ENCODE data around the gene FOLR1.

The FOLR1 gene

DNA sequence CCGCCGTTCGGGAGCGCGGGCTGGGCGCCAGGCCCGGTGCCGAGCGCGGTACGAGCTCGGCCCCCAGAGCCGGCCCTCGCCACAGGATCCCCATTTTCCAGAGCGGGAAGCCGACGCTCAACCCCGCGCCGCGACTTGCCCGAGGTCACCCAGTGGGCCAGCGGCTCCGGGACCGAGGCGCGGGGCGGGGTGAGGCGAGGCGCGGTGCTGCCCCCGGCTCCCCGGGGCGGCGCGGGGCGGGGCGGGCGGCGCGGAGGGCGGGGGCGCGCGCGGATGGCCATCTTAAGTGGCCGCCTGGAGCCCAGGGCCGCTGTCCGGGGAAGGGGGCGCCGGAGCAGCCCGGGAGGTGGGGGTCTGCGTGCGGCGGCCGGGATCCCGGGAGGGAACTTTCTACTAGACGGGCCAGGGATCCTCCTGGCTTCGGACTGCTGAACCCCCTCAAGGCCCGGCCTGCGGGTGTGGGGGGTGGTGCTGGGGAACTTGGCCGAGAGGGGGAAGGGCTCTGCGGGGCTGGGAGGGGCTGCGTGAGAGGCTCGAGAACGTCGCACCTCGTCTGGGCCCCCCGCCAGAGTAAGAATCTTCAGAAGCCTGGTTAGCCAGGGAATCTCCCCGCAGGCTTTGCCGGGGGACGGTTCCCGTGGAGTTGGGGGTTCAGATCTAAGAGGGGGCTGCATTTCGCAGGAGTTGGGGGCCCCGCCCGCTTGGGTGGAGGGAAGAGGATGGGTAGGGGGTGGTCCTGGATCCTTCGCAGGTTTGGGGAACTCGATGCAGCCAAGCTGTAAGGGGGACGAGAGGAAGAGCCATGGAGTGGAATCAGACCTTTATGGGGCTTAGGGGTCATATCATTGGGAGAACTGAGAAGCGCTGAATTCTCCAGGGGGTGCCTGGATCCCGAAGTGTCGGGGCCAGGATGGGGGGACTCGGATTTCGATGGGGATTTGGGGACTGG, 31.9 kb downstream of the FOLR1 start:
- peak; percentile 86 for DNase-seq (ENCODE audit: low read depth, low spot score)

DNA sequence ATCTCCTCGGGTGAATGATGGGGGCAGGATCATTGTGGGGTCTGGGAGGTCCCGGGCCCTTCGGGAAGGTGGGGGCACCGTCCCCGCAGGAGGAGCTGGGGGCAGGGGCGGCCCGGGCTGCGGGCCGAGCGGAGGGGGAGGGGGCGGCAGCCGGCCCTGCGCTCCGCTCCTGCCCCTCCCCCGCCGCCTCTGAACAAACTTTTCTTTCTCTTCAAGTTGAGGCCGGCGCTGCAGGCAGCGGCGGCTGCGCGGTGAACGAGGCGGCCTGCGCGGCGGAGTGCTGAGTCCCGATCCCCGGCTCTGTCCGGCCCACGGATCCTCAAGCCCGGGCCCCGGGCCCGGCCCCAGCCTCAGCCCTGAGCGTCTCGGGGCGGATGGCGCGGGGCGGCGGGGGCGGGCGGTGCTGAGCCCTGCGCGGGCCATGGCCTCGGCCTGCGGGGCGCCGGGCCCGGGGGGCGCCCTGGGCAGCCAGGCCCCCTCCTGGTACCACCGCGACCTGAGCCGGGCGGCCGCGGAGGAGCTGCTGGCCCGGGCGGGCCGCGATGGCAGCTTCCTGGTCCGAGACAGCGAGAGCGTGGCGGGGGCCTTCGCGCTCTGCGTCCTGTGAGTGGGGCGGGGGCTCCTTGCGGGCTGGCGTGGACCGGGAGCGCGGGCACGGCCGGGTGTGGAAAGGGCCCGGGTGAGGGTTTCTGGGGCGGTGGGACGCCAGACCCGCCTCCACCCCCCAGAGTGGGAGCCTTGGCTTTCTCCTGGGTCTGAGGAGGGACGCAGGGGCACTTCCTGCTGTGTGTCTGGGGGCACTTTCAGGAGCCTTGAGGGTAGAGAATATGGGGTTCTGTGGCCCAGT, 32.8 kb downstream of the FOLR1 start, which contains the start of gene INPPL1:
TSS of gene INPPL1 (plus strand) at position 204 of the 847 bp plus-strand sequence. CDS start at position 422, 218 bp downstream.
- peak; percentile 77 for DNase-seq (ENCODE audit: low read depth, low spot score)

GRCh38 chr11:72225411-72225951, 33.5 kb downstream of the FOLR1 start:
- DNase-seq (ENCODE audit: low read depth, low spot score), result peak; percentile 34

- DNase-seq (ENCODE audit: low read depth, low spot score), result no peak
Measured at GRCh38 chr11:72226701-72227100, 34.8 kb downstream of the FOLR1 start.

DNA sequence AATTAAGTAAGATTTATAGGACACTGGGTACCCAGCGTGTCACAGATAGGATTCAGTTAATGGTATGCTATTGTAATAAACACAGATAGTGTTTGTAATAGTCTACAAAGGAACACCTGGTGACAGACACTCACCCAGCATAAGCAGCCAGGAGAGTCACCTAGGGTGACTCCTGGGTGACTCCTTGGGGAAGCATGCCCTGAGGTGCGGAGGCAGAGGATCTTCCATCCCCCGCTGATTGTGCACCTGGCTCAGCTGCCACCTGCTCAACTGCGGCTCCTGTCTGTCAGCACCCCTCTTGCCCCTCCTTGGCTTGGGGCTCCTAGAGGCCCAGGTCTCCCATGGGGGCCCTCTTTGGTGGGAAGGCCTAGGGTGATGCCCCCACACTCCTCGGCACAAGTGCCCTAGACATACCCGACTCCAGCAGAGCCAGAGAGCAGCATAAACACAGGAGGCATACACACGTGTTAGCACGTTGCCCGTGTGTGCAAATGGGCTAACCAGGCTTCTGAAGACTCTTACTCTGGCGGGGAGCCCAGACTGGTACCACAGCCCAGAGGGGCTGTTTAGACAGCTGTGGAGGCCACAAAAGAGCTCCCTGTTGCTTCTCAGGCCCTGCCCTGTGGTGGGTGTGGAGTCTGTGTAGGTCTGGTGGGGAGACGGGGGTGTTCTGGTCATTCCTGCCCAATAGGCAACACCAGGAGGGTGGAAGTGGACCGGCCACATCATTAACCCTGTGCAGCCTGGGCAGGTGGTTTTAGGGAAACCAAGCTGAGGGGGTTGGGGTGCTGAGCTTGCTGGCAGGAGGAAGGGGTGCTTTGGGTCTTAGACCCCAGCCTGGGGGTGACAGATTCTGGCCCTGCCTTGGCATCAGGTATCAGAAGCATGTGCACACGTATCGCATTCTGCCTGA, 35.6 kb downstream of the FOLR1 start:
- DNase-seq (ENCODE audit: low read depth, low spot score), result peak; percentile 79

DNA sequence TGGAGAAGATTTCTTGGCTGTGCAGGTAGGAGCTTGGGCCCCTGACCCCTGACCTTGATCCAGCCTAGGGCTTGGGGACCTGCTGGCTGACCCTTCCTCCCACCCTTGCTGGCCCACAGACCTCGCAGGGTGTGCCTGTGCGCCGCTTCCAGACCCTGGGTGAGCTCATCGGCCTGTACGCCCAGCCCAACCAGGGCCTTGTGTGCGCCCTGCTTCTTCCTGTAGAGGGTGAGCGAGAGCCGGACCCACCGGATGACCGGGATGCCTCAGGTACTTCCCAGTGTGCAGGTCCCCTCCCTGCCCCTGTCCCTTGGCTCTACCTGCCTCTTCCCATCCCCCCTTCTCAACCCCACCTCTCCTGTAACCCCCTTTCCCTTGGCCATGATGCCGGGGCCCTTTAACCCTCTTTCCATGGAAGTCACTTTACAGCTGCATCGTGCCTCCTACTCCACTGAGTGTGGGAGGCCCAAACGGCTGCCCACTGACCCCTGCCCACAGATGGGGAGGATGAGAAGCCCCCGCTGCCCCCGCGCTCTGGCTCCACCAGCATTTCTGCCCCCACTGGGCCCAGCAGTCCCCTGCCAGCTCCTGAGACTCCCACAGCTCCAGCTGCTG, 36.4 kb downstream of the FOLR1 start:
- no peak for DNase-seq (ENCODE audit: low read depth, low spot score)

DNA sequence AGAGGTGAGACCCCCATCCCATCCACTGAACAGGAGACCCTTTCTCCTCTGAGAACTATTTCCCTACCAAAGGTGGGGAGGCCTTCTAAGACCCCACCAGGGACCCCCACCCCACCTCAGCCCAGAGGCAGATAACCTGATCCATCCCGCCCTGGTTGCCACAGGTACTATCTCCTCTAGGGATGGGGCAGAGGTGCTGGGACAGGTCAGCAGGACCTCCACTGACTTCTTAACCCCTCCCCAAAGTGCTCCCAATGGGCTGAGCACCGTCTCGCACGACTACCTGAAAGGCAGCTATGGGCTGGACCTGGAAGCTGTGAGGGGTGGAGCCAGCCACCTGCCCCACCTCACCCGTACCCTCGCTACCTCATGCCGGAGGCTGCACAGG, 36.9 kb downstream of the FOLR1 start:
- DNase-seq (ENCODE audit: low read depth, low spot score), result no peak

DNA sequence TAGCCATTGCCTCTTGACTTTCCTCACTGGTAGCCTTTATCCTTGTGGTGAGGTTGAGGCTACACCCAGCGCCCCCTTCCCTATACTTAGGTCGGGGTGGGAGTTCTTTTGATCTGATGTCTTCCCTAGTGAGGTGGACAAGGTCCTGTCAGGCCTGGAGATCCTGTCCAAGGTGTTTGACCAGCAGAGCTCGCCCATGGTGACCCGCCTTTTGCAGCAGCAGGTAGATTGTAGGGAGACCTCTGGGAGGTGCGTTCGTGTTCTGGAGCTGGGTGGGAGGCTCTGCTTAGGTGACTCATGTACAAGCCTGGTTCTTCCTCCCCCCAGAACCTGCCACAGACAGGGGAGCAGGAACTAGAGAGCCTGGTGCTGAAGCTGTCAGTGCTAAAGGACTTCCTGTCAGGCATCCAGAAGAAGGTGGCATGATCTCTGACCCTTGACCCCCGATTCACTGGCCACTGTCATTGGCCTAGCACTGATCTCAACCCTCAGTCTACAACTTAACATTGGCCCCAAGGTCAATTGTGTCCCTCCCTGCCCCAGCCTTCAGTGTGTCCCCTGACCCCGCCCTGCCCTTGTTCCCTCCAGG, 37.5 kb downstream of the FOLR1 start:
- no peak for DNase-seq (ENCODE audit: low read depth, low spot score)

GRCh38 chr11:72229925-72230763, 38.2 kb downstream of the FOLR1 start:
- DNase-seq (ENCODE audit: low read depth, low spot score), result no peak

- DNase-seq (ENCODE audit: low read depth, low spot score), result no peak
Measured at GRCh38 chr11:72230764-72231365, 38.9 kb downstream of the FOLR1 start.

DNA sequence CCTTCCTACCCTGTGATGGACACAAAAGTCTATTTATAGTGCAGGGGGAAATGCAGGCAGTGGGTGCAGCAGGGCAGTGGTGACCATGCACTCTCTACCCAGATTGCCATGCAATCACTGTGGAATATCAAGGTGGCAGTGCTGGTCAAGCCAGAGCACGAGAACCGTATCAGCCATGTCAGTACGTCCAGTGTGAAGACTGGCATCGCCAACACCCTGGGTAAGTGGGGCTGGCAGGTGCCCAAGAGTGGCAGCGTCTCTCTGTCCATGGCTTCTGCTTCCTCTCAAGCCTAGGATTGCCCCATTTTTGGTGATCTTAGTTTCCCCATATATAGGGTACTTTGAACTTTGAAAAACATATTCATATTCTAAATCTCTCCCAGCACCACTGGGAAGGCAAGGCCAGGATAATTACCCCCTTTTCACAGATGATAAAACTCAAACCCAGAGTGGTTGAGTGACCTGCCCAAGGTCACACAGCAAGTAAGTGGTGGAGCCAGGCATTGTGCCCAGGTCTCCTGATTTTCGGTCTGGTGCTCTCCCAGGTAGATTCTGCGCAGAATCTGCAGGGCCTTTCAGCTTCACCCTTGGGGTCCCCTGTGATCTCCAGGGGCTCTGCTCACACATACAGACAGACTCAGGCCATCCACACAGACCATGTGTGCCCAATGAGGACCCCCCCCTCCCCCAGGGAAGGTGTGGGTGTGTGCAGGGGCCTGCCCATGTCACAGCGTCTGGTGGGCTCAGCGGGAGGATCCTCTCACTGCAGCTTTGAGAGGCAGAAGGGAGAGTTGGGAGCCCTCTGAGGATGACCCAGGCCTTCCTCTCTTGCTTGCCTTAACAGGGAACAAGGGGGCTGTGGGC, 39.7 kb downstream of the FOLR1 start:
- DNase-seq (ENCODE audit: low read depth, low spot score), result no peak

DNA sequence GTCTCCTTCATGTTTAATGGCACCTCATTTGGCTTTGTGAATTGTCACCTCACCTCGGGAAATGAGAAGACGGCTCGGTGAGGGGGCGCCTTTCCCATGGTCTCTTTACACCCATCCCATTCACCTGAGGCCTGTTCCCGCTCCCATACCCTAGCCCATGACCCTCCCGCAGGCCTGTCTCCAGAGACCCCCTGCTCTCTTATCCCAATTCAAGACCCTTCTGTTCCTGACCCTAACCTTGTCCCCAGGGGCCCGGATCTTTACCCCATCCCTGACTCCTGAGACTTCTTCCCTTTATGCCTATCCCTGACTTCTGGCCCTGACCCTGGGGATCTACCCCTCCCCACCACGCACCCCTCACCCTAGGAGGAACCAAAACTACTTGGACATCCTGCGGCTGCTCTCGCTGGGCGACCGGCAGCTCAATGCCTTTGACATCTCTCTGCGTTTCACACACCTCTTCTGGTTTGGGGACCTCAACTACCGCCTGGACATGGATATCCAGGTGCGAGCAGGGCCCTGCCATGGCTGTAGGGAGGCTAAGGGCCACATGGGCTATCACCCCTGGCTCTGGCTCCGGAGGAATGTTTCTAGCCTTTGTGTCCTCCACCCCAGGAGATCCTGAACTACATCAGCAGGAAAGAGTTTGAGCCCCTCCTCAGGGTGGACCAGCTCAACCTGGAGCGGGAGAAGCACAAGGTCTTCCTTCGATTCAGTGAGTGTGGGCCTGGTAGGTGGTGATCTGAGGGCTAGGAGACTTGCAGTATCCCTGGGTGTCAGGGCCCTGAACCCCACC, 40.5 kb downstream of the FOLR1 start:
- DNase-seq (ENCODE audit: low read depth, low spot score), result no peak

DNA sequence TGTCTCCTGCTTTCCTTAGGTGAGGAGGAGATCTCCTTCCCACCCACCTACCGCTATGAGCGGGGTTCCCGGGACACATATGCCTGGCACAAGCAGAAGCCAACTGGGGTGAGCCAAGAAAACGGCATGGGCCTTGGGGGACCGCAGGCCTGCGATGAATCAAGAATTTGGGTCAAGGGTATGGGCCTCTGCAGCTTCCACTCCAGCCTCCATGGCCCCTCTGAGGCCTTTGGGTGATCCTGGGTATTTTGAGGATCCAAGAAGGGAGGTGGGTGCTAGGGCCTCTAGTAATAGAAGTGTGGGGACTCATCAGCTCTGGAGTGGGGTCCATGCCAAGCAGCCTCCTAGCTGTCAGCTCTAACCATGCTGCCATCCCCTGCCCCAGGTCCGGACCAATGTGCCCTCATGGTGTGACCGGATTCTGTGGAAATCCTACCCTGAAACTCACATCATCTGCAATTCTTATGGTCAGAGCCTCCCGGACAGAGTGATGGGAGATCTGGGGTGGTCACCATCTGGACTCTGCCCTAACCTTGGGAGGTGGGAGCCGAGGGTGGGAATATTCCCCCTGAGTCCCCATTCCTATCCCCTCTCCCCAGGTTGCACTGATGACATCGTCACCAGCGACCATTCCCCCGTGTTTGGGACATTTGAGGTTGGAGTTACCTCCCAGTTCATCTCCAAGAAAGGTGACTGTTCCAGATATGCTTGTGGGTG, 41.3 kb downstream of the FOLR1 start:
- no peak for DNase-seq (ENCODE audit: low read depth, low spot score)

GRCh38 chr11:72233773-72234513, 42.0 kb downstream of the FOLR1 start:
- no peak for DNase-seq (ENCODE audit: low read depth, low spot score)

- no peak for DNase-seq (ENCODE audit: low read depth, low spot score)
Measured at GRCh38 chr11:72234514-72234830, 42.5 kb downstream of the FOLR1 start.

DNA sequence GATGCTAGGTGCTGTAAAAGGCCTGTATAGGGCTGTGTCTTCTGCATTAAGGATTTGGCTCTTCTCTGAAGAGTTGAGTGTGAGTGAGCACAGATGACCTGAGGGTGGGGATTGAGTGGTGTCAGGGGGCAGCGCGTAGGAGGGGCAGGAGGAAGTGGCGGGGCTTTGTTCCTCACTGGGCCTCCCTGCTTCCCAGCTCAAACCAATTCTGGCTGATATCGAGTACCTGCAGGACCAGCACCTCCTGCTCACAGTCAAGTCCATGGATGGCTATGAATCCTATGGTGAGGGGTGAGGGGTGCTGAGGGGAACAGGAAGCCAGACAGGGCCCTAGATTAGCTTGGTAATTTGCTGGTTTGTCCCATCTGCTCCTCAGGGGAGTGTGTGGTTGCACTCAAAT, 43.0 kb downstream of the FOLR1 start:
- DNase-seq (ENCODE audit: low read depth, low spot score), result no peak

Measured in astrocyte of the hippocampus (primary cell).